CD4-positive, CD25-positive, alpha-beta regulatory T cell (primary cell): ENCODE measurements around the gene ODC1. TPM values are rescaled to one million over a fixed set of nuclear protein-coding genes. Genes with fewer than 3 reads are reported as not detected.

Experiments
- ATAC-seq, 2 donors: fragments of 150-1000 bp; cut with Tn5 transposase; one replicate each; pipeline ENCODE4 v1.10.0; 2021; ENCODE audit warnings: low read depth in 2 of 2, moderate number of reproducible peaks in 2 of 2, moderate library complexity in 1 of 2
- DNase-seq, 3 donors: peaks; one replicate each; pipeline versions ENCODE4 v3.0.0 to v3.0.0-alpha.2; 2012 to 2022; ENCODE audit warnings: mixed read lengths in 1 of 3
- H3K27ac ChIP-seq: one replicate; pipeline ENCODE4 v1.7.0; 2013; ENCODE audit warnings: mild to moderate bottlenecking, low read length; ENCODE audit not compliant: insufficient read depth, poor library complexity, severe bottlenecking
- H3K27me3 ChIP-seq: one replicate; pipeline ENCODE4 v1.7.0; 2013; ENCODE audit warnings: low read length; ENCODE audit not compliant: control insufficient read depth, insufficient read depth
- H3K36me3 ChIP-seq: one replicate; pipeline ENCODE4 v1.7.0; 2013; ENCODE audit warnings: mild to moderate bottlenecking, low read length, moderate library complexity; ENCODE audit not compliant: control insufficient read depth, insufficient read depth
- H3K4me1 ChIP-seq: 2 replicates; pipeline ENCODE4 v1.7.0; 2013; ENCODE audit warnings: mild to moderate bottlenecking, low read length; ENCODE audit not compliant: insufficient read depth, control insufficient read depth, poor library complexity, severe bottlenecking
- H3K4me3 ChIP-seq: one replicate; pipeline ENCODE4 v1.7.0; 2013; ENCODE audit warnings: low read depth, mild to moderate bottlenecking, low read length, moderate library complexity
- H3K9me3 ChIP-seq, 2 experiments: 1 replicate in 1 of 2; 2 replicates in 1 of 2; pipeline ENCODE4 v1.7.0; 2013; ENCODE audit warnings: low read length in 2 of 2, mild to moderate bottlenecking in 1 of 2, moderate library complexity in 1 of 2; ENCODE audit not compliant: control insufficient read depth in 2 of 2
- H3K27ac Mint-ChIP-seq, 3 donors: one replicate each; pipeline ENCODE4 v1.8.0; 2020 to 2022; ENCODE audit warnings: mild to moderate bottlenecking in 3 of 3, mixed read lengths in 3 of 3, moderate library complexity in 2 of 3
- H3K27me3 Mint-ChIP-seq: one replicate; pipeline ENCODE4 v1.8.0; 2022; ENCODE audit warnings: mild to moderate bottlenecking, mixed read lengths
- H3K36me3 Mint-ChIP-seq: one replicate; pipeline ENCODE4 v1.8.0; 2020; ENCODE audit warnings: mixed read lengths
- H3K4me1 Mint-ChIP-seq, 4 donors: one replicate each; pipeline ENCODE4 v1.8.0; 2020 to 2022; ENCODE audit warnings: mixed read lengths in 4 of 4, mild to moderate bottlenecking in 1 of 4
- H3K4me3 Mint-ChIP-seq, 4 donors: one replicate each; pipeline ENCODE4 v1.8.0; 2020 to 2022; ENCODE audit warnings: mild to moderate bottlenecking in 4 of 4, mixed read lengths in 4 of 4, moderate library complexity in 3 of 4
- H3K9me3 Mint-ChIP-seq, 7 donors: one replicate each; pipeline ENCODE4 v1.8.0; 2020 to 2022; ENCODE audit warnings: mixed read lengths in 7 of 7, mild to moderate bottlenecking in 3 of 7, moderate library complexity in 2 of 7
- polyA plus RNA-seq, 4 donors: library from polyadenylated mRNA; unstranded; fragments of 300-500 nt; fragmentation: Illumina TruSeq; gene quantifications; one replicate each; pipeline ENCODE4 v1.2.3, GENCODE V29; 2021
- total RNA-seq: library from RNA; stranded (reverse); gene quantifications from one replicate; pipeline ENCODE4 v1.2.3, GENCODE V29; 2022

Gene ODC1
- total and polyA plus RNA-seq, 5 donors from 2014 or later: 74.1 to 113 (median 102) TPM

DNA sequence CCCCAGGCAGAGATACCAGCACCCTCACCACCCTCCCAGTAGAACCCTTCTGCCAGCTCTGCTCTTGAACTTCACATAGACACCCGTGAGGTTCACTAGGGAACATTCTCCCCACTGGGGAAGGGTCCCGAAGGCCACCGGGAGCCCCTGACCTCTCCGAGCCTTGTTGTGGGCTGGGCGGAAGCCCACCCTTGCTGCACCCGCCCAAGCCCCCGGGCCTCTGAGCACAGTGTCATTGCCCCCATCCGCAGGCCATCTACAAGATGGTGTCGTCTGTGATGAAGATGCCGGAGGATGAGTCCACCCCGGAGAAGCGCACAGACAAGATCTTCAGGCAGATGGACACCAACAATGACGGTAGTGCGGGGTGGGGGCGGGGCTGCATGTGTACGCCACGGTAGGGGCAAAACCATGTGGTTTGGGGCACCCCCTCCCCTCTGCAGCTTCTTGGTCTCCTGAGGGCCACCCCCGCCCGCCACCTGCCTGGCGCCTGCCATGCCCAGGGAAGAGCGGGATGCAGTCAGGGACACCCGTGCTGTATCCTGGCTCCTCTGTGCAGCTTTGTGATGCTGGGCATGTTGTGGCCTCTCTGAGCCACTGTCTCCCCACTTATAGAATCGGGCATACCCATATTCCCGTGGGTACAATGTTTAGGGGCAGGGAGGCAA lies 25.3 kb downstream of the ODC1 start:
- no peaks in the 10 kb centered on the region for H3K27me3 ChIP-seq
- Mint-ChIP-seq H3K4me1 (peaks cover 0 to 4% (median 0%) of the 10 kb centered on the region in 4 donors), H3K27ac (peak overlapping the region in 1 of 3 donors; percentile 79), H3K9me3 (no peaks in the 10 kb centered on the region), H3K36me3 (peaks cover 28% of the 10 kb centered on the region), H3K27me3 (no peaks in the 10 kb centered on the region), H3K4me3 (no peak overlapping the region)
- H3K27ac ChIP-seq: no peak overlapping the region
- no peak overlapping the region for H3K4me3 ChIP-seq
- H3K4me1 ChIP-seq: no peaks in the 10 kb centered on the region
- H3K36me3 ChIP-seq: peaks cover 55% of the 10 kb centered on the region
- ATAC-seq: no peak
- DNase-seq: no peak
- no peaks in the 10 kb centered on the region for H3K9me3 ChIP-seq

DNA sequence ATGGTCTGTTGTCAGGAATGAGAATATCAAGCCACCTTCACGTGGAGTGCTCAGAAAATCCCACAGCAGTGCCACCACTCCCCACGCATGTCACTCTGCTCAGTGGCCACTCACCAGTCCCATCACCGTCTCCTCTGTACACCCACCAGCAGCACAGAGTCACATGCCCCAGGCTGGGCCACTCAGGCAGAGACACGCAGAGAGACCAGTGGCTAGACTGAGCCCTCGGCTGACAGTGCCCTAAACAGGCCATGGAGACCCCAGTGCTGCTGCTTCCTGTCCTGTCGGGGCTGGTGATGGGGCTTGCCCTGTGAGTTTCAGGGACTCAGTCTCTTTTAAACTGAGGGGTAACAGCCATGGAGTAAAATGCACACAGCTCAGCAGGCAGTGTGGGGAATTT lies 25.9 kb downstream of the ODC1 start:
- Mint-ChIP-seq H3K4me1 (peaks cover 0 to 4% (median 0%) of the 10 kb centered on the region in 4 donors), H3K4me3 (no peak overlapping the region), H3K9me3 (no peaks in the 10 kb centered on the region), H3K27ac (no peak overlapping the region), H3K36me3 (peaks cover 24% of the 10 kb centered on the region), H3K27me3 (no peaks in the 10 kb centered on the region)
- Histone ChIP-seq H3K27ac (no peak overlapping the region), H3K27me3 (no peaks in the 10 kb centered on the region), H3K4me3 (no peak overlapping the region), H3K36me3 (peaks cover 50% of the 10 kb centered on the region), H3K9me3 (no peaks in the 10 kb centered on the region), H3K4me1 (no peaks in the 10 kb centered on the region)
- no peak for ATAC-seq
- DNase-seq: no peak

DNA sequence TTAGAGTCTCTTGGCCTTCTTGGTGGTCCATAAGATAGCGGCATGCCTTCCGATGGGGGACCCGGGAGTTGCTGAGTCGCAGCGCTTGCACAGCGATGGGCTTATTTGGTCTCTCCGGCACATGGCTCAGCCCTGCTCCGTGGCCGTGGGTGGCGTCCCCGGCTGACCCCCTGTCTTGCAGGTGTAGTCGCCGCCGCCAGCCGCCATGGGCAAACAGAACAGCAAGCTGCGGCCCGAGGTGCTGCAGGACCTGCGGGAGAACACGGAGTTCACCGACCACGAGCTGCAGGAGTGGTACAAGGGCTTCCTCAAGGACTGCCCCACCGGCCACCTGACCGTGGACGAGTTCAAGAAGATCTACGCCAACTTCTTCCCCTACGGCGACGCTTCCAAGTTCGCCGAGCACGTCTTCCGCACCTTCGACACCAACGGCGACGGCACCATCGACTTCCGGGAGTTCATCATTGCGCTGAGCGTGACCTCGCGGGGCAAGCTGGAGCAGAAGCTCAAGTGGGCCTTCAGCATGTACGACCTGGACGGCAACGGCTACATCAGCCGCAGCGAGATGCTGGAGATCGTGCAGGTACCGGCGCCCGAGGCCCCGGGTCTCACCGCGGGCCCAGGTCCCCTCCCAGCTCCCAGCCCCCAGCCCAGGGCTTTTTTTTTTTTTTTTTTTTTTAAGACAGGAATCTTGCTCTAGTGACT lies 28.4 kb downstream of the ODC1 start:
- peaks cover 23% of the 10 kb centered on the region for H3K36me3 Mint-ChIP-seq

DNA sequence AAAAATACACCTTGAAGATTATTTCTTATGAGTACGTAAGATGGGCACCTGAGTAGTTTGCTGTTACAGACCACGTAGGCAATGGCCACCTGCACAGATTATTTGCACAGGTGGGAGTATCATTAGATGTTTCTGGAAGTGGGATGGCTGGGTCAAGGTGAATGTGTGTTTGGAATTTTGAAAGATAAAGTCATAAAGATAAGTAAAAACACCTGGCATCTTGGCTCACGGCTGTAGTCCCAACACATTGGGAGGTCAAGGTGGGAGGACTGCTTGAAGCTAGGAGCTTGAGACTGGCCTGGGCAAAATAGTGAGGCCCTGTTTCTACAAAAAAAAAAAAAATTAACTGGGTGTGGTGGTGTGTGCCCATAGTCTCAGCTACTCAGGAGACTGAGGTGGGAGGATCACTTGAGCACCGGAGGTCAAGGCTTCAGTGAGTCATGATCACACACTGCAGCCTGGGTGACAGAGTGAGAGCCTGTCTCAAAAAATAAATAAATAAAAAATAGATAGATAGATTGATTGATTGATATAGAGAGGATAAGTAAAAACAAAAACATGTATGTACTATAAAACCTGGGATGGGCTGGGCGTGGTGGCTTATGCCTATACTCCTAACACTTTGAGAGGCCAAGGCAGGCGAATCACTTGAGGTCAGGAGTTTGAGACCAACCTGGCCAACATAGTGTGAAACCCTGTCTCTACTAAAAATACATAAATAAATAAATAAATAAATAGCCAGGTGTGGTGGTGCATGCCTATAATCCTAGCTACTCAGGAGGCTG lies 30.4 kb downstream of the ODC1 start:
- H3K27ac Mint-ChIP-seq: no peak overlapping the region

More for the DNA sequence above, 28.4 kb downstream of the ODC1 start:
- Mint-ChIP-seq H3K27me3 (no peaks in the 10 kb centered on the region), H3K4me1 (peaks cover 0 to 6% (median 0%) of the 10 kb centered on the region in 4 donors), H3K9me3 (no peaks in the 10 kb centered on the region), H3K27ac (no peak overlapping the region), H3K4me3 (no peak overlapping the region)
- Histone ChIP-seq H3K9me3 (no peaks in the 10 kb centered on the region), H3K27me3 (no peaks in the 10 kb centered on the region), H3K36me3 (peaks cover 39% of the 10 kb centered on the region), H3K4me3 (no peak overlapping the region), H3K27ac (no peak overlapping the region), H3K4me1 (no peaks in the 10 kb centered on the region)
- DNase-seq: no peak
- ATAC-seq: no peak

DNA sequence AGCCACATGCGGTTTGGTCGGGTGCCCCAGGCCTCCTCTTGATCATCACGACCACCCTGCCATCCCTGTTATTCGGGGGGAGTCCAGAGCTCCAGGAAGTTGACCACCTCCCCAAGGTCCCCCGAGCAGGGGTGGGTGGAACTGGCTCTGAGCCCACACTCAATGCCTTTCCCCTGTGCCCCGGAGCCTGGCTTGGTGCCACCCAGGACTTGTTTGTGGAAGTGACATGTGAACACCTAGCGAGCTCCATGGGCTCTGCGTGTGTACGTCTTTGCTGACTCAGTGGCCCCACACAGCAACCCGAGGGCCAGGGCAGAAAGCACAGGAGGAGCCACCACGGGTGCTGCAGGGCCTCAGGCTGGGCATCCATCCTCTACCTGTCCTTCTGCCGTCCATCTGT lies 32.5 kb downstream of the ODC1 start:
- Histone ChIP-seq H3K27ac (no peak overlapping the region), H3K9me3 (no peaks in the 10 kb centered on the region), H3K4me1 (no peaks in the 10 kb centered on the region), H3K36me3 (peaks cover 13% of the 10 kb centered on the region), H3K4me3 (no peak overlapping the region), H3K27me3 (no peaks in the 10 kb centered on the region)
- no peak for ATAC-seq
- H3K4me1 Mint-ChIP-seq: peaks cover 0 to 6% (median 0%) of the 10 kb centered on the region in 4 donors
- no peak overlapping the region for H3K4me3 Mint-ChIP-seq
- no peak for DNase-seq
- H3K9me3 Mint-ChIP-seq: no peaks in the 10 kb centered on the region
- peak overlapping the region in 1 of 3 donors; percentile 52 for H3K27ac Mint-ChIP-seq
- H3K36me3 Mint-ChIP-seq: peaks cover 12% of the 10 kb centered on the region
- no peaks in the 10 kb centered on the region for H3K27me3 Mint-ChIP-seq

More for the DNA sequence above, 30.4 kb downstream of the ODC1 start:
- H3K4me1 ChIP-seq: no peaks in the 10 kb centered on the region
- no peak overlapping the region for H3K4me3 ChIP-seq
- peaks cover 19% of the 10 kb centered on the region for H3K36me3 Mint-ChIP-seq
- peak overlapping the region in 1 of 4 donors; percentile 18 for H3K4me3 Mint-ChIP-seq
- no peaks in the 10 kb centered on the region for H3K27me3 ChIP-seq
- peaks cover 0 to 6% (median 0%) of the 10 kb centered on the region in 4 donors for H3K4me1 Mint-ChIP-seq
- peaks cover 25% of the 10 kb centered on the region for H3K36me3 ChIP-seq
- ATAC-seq (no peak), DNase-seq (no peak)
- H3K27me3 Mint-ChIP-seq: no peaks in the 10 kb centered on the region
- H3K9me3 Mint-ChIP-seq: no peaks in the 10 kb centered on the region
- no peaks in the 10 kb centered on the region for H3K9me3 ChIP-seq
- H3K27ac ChIP-seq: no peak overlapping the region

DNA sequence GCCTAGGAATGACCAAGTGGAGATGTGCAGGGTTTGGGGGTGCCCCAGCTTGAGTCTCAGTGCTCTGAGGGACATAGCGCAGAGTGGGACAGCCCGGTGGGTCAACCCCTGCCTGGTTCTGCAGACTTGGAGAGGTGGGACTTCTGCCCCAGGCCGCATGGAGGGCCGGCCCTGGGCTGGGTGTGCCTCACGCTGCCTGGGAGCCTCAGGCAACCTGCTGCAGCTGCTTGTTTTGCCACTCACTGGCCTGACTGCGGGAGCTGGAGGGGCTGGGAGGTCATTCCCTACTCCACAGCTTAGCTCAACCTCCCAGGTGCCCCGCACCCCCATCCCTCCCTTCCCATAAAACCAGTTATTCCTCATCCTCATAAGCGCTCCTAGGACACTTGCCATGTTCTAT lies 33.1 kb downstream of the ODC1 start:
- Histone ChIP-seq H3K4me1 (no peaks in the 10 kb centered on the region), H3K4me3 (no peak overlapping the region)

DNA sequence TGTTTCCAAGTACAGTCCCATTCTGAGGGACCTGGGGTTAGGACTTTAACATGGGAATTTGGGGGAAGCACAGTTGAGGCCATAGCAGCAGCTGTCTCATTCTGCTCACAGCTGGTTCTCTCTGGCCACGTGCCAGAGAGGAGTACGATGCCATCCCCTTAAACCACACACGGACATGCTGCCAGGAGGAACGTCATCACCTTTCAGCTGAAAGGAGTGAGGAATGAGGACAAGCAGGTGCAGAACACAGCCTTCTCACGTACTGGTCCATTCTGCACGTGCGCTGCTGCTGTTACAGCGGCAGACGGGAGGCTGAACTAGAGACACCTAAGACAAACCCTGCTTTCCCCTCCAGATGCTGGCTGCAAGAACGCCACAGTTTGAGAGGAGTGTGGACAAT lies 33.5 kb downstream of the ODC1 start:
- Histone ChIP-seq H3K27me3 (no peaks in the 10 kb centered on the region), H3K9me3 (no peaks in the 10 kb centered on the region), H3K4me1 (no peaks in the 10 kb centered on the region), H3K36me3 (peaks cover 9% of the 10 kb centered on the region), H3K27ac (no peak overlapping the region), H3K4me3 (no peak overlapping the region)
- H3K9me3 Mint-ChIP-seq: no peaks in the 10 kb centered on the region
- H3K36me3 Mint-ChIP-seq: peaks cover 10% of the 10 kb centered on the region
- no peak overlapping the region for H3K4me3 Mint-ChIP-seq
- ATAC-seq: no peak
- no peak for DNase-seq
- H3K27ac Mint-ChIP-seq: no peak overlapping the region
- H3K4me1 Mint-ChIP-seq: peaks cover 0 to 9% (median 0%) of the 10 kb centered on the region in 4 donors
- H3K27me3 Mint-ChIP-seq: no peaks in the 10 kb centered on the region

More for the DNA sequence above, 33.1 kb downstream of the ODC1 start:
- peaks cover 12% of the 10 kb centered on the region for H3K36me3 Mint-ChIP-seq
- peaks cover 9% of the 10 kb centered on the region for H3K36me3 ChIP-seq
- no peak overlapping the region for H3K27ac ChIP-seq
- no peaks in the 10 kb centered on the region for H3K9me3 Mint-ChIP-seq
- ATAC-seq: no peak
- H3K9me3 ChIP-seq: no peaks in the 10 kb centered on the region
- no peak overlapping the region for H3K27ac Mint-ChIP-seq
- no peak overlapping the region for H3K4me3 Mint-ChIP-seq
- no peak for DNase-seq
- H3K27me3 Mint-ChIP-seq: no peaks in the 10 kb centered on the region
- H3K27me3 ChIP-seq: no peaks in the 10 kb centered on the region
- H3K4me1 Mint-ChIP-seq: peaks cover 0 to 9% (median 0%) of the 10 kb centered on the region in 4 donors
